ENCODE measurements around the gene PPIP5K2. TPM values are rescaled to one million over a fixed set of nuclear protein-coding genes. Genes with fewer than 3 reads are reported as not detected.

The PPIP5K2 gene
- total RNA-seq, 4 donors from 2014 or later, result 23.9 to 64.6 (median 44.4) TPM

GRCh38 chr5:103127292-103127817, 7.3 kb downstream of the PPIP5K2 start:
- in situ Hi-C loops (cut with MboI; ENCODE audit: low pct_ligation_motif_present in 1 of 4, low pct_unique_long_range_greater_than_20kb in 1 of 4, low sequenced_read_pairs in 3 of 4), result loop anchor here in 1 of 4 donors (25.0 kb wide), 1 partner anchor 365 kb away; the partner anchor contains the start of gene PAM
- no peak for TF ChIP-seq POLR2A (IDR thresholded peaks at IDR 0.05)
- TF ChIP-seq EP300 (IDR thresholded peaks at IDR 0.05; ENCODE audit: low read depth), result no peak
- no peak for TF ChIP-seq POLR2AphosphoS5 (IDR thresholded peaks at IDR 0.05)
- TF ChIP-seq CTCF (IDR thresholded peaks at IDR 0.05), result no peak
- peaks cover 0 to 4% (median 0%) of the 10 kb centered on the region in 4 donors for H3K36me3 ChIP-seq
- intact Hi-C loops (cut with DNase I; ENCODE audit: low total_unique reads), result no loop called here
- H3K9me3 ChIP-seq, result no peaks in the 10 kb centered on the region
- H3K27ac ChIP-seq, result no peak overlapping the region
- WGBS, 2 donors (ENCODE audit: low coverage in 1 of 2), result 84 to 93% methylated on average over 2 of the region's 2 CpGs
- no peaks in the 10 kb centered on the region for H3K27me3 ChIP-seq
- H3K4me1 ChIP-seq, result peaks cover 0 to 26% (median 12%) of the 10 kb centered on the region in 4 donors
- DNase-seq, result no peak
- H3K4me3 ChIP-seq, result no peak overlapping the region

DNA sequence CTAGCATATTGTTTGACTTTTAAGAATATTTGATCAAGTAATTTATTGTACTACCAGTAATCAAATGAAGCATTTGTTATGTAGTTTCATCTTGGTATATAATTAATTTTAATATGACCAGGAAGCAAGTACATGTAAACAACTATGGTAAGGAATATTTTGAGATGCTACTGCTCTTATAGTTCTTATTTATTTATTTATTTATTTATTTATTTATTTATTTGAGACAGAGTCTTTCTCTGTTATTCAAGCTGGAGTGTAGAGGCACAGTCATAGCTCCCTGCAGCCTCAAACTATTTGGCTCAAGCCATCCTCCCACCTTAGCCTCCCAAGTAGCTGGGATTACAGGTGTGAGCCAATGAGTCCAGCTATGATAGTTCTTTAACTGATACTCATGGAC, 8.1 kb downstream of the PPIP5K2 start:
- TF ChIP-seq CTCF (IDR thresholded peaks at IDR 0.05), result no peak
- TF ChIP-seq POLR2AphosphoS5 (IDR thresholded peaks at IDR 0.05), result no peak
- TF ChIP-seq EP300 (IDR thresholded peaks at IDR 0.05; ENCODE audit: low read depth), result no peak
- TF ChIP-seq POLR2A (IDR thresholded peaks at IDR 0.05), result no peak
- Histone ChIP-seq H3K4me3 (no peak overlapping the region), H3K27me3 (no peaks in the 10 kb centered on the region), H3K9me3 (no peaks in the 10 kb centered on the region), H3K36me3 (peaks cover 0 to 4% (median 0%) of the 10 kb centered on the region in 4 donors), H3K27ac (no peak overlapping the region), H3K4me1 (peaks cover 0 to 21% (median 10%) of the 10 kb centered on the region in 4 donors)
- intact Hi-C loops (cut with DNase I; ENCODE audit: low total_unique reads) (no loop called here), in situ Hi-C loops (cut with MboI; ENCODE audit: low pct_ligation_motif_present in 1 of 4, low pct_unique_long_range_greater_than_20kb in 1 of 4, low sequenced_read_pairs in 3 of 4) (loop anchor here in 1 of 4 donors (25.0 kb wide), 1 partner anchor 366 kb away; the partner anchor contains the start of gene PAM)
- no peak for DNase-seq

DNA sequence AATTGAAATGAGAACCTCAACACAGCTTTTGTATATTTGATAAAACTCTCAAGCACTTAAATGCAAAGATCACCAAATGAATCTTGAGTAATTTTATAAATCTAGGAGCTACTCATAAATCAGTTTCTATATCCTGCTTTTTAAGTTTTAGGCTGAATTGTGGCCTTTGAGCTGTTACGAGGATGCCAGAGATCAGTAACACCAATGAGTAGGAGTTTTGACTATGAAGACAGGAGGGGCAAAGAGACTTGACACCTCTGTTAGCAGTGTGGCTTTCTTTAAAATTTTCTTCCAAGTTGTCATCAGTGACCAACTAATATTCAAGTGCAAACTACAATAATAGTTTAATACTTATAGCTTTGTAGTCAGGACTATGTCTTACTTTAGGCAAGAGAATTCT, 12.6 kb downstream of the PPIP5K2 start:
- WGBS, 2 donors (ENCODE audit: low coverage in 1 of 2), result 90 to 91% methylated on average over 1 of the region's 1 CpG
- Histone ChIP-seq H3K9me3 (no peaks in the 10 kb centered on the region), H3K4me3 (no peak overlapping the region), H3K36me3 (peaks cover 0 to 9% (median 0%) of the 10 kb centered on the region in 4 donors), H3K27me3 (no peaks in the 10 kb centered on the region), H3K27ac (no peak overlapping the region), H3K4me1 (peaks cover 0 to 6% (median under 1%) of the 10 kb centered on the region in 4 donors)
- TF ChIP-seq POLR2AphosphoS5 (IDR thresholded peaks at IDR 0.05) (no peak), CTCF (IDR thresholded peaks at IDR 0.05) (no peak), EP300 (IDR thresholded peaks at IDR 0.05; ENCODE audit: low read depth) (no peak), POLR2A (IDR thresholded peaks at IDR 0.05) (no peak)
- in situ Hi-C loops (cut with MboI; ENCODE audit: low pct_ligation_motif_present in 1 of 4, low pct_unique_long_range_greater_than_20kb in 1 of 4, low sequenced_read_pairs in 3 of 4), result loop anchor here in 3 of 4 donors (10.0 to 25.0 kb wide), 3 partner anchors 348 to 370 kb away; partner anchors contain the start of gene PAM (in 1 of the 3)
- DNase-seq, result no peak
- intact Hi-C loops (cut with DNase I; ENCODE audit: low total_unique reads), result no loop called here

DNA sequence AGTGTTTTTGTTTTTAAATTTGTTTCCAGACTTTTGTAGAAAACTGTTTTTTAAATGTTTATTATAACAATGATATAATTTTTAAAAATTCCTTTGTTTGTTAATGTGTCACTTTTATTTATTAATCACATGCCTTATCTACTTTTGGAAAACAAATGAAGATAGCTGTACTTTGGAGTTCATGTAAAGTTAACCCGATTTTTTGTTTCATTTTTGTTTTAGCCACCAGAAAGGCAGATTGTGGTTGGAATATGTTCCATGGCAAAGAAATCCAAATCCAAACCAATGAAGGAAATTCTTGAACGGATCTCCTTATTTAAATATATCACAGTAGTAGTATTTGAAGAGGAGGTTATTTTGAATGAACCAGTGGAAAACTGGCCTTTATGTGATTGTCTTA, 13.1 kb downstream of the PPIP5K2 start:
- in situ Hi-C loops (cut with MboI; ENCODE audit: low pct_ligation_motif_present in 1 of 4, low pct_unique_long_range_greater_than_20kb in 1 of 4, low sequenced_read_pairs in 3 of 4) (loop anchor here in 3 of 4 donors (10.0 to 25.0 kb wide), 3 partner anchors 348 to 371 kb away; partner anchors contain the start of gene PAM (in 1 of the 3)), intact Hi-C loops (cut with DNase I; ENCODE audit: low total_unique reads) (no loop called here)
- DNase-seq, result no peak
- Histone ChIP-seq H3K4me1 (peaks cover 0 to 5% (median 2%) of the 10 kb centered on the region in 4 donors), H3K9me3 (no peaks in the 10 kb centered on the region), H3K4me3 (no peak overlapping the region), H3K36me3 (peaks cover 0 to 9% (median 0%) of the 10 kb centered on the region in 4 donors), H3K27ac (no peak overlapping the region), H3K27me3 (no peaks in the 10 kb centered on the region)
- 57 to 61% methylated on average over 2 of the region's 2 CpGs for WGBS, 2 donors (ENCODE audit: low coverage in 1 of 2)
- TF ChIP-seq POLR2A (IDR thresholded peaks at IDR 0.05), result no peak
- TF ChIP-seq CTCF (IDR thresholded peaks at IDR 0.05), result no peak
- no peak for TF ChIP-seq POLR2AphosphoS5 (IDR thresholded peaks at IDR 0.05)
- no peak for TF ChIP-seq EP300 (IDR thresholded peaks at IDR 0.05; ENCODE audit: low read depth)

Measured in transverse colon (tissue), 4 donors.